ENCODE results near the gene ZNF174.

Gene ZNF174

GRCh38 chr16:3400779-3401688, at the start of gene ZNF174, which contains the start of gene ZSCAN32:
Gene ZNF174, plus strand, starts transcription at chr16:3401215. Its CDS starts 790 bp downstream, at chr16:3402005.
Gene ZSCAN32, minus strand, starts transcription at chr16:3401004. Its CDS starts 3,447 bp downstream, at chr16:3397557.
- peak; percentile 93 to 97 (median 96) for DNase-seq (ENCODE audit: low read depth in 3 of 3, low spot score in 1 of 3)

- DNase-seq (ENCODE audit: low read depth in 3 of 3, low spot score in 1 of 3) = no peak
Observed at GRCh38 chr16:3355589-3355988, 45.4 kb upstream of the ZNF174 start, which contains the start of gene OR2C1. Gene OR2C1, plus strand, starts transcription at chr16:3355889. Its CDS starts 52 bp downstream, at chr16:3355941.

- DNase-seq (ENCODE audit: low read depth in 3 of 3, low spot score in 1 of 3) = no peak
Observed at GRCh38 chr16:3356118-3356517, 44.9 kb upstream of the ZNF174 start.

GRCh38 chr16:3358871-3359270, 42.1 kb upstream of the ZNF174 start:
- DNase-seq (ENCODE audit: low read depth in 3 of 3, low spot score in 1 of 3) = no peak

- DNase-seq (ENCODE audit: low read depth in 3 of 3, low spot score in 1 of 3) = no peak
Observed at GRCh38 chr16:3362931-3363330, 38.1 kb upstream of the ZNF174 start.

- DNase-seq (ENCODE audit: low read depth in 3 of 3, low spot score in 1 of 3) = no peak
Observed at GRCh38 chr16:3363793-3364192, 37.2 kb upstream of the ZNF174 start.

- peak; percentile 63 to 70 (median 67) for DNase-seq (ENCODE audit: low read depth in 3 of 3, low spot score in 1 of 3)
Observed at GRCh38 chr16:3364774-3365427, 36.1 kb upstream of the ZNF174 start.

- DNase-seq (ENCODE audit: low read depth in 3 of 3, low spot score in 1 of 3) = no peak
Observed at GRCh38 chr16:3369073-3369472, 31.9 kb upstream of the ZNF174 start.

GRCh38 chr16:3375680-3376079, 25.3 kb upstream of the ZNF174 start:
- no peak for DNase-seq (ENCODE audit: low read depth in 3 of 3, low spot score in 1 of 3)

GRCh38 chr16:3377917-3378316, 23.1 kb upstream of the ZNF174 start:
- DNase-seq (ENCODE audit: low read depth in 3 of 3, low spot score in 1 of 3) = no peak

- DNase-seq (ENCODE audit: low read depth in 3 of 3, low spot score in 1 of 3) = no peak
Observed at GRCh38 chr16:3383045-3383448, 18.0 kb upstream of the ZNF174 start.

- no peak for DNase-seq (ENCODE audit: low read depth in 3 of 3, low spot score in 1 of 3)
Observed at GRCh38 chr16:3388325-3388724, 12.7 kb upstream of the ZNF174 start.

GRCh38 chr16:3389663-3390338, 11.2 kb upstream of the ZNF174 start:
- no peak for DNase-seq (ENCODE audit: low read depth in 3 of 3, low spot score in 1 of 3)

- no peak for DNase-seq (ENCODE audit: low read depth in 3 of 3, low spot score in 1 of 3)
Observed at GRCh38 chr16:3400446-3400778, 603 bp upstream of the ZNF174 start.

GRCh38 chr16:3401719-3402397, 843 bp downstream of the ZNF174 start:
- no peak for DNase-seq (ENCODE audit: low read depth in 3 of 3, low spot score in 1 of 3)

GRCh38 chr16:3408561-3409197, 7.7 kb downstream of the ZNF174 start:
- no peak for DNase-seq (ENCODE audit: low read depth in 3 of 3, low spot score in 1 of 3)

- no peak for DNase-seq (ENCODE audit: low read depth in 3 of 3, low spot score in 1 of 3)
Observed at GRCh38 chr16:3413730-3414379, 12.8 kb downstream of the ZNF174 start.

GRCh38 chr16:3431779-3432219, 30.8 kb downstream of the ZNF174 start:
- DNase-seq (ENCODE audit: low read depth in 3 of 3, low spot score in 1 of 3) = peak in 1 of 3 donors; percentile 42

- DNase-seq (ENCODE audit: low read depth in 3 of 3, low spot score in 1 of 3) = no peak
Observed at GRCh38 chr16:3434373-3434772, 33.4 kb downstream of the ZNF174 start.

- no peak for DNase-seq (ENCODE audit: low read depth in 3 of 3, low spot score in 1 of 3)
Observed at GRCh38 chr16:3439637-3440036, 38.6 kb downstream of the ZNF174 start.

All from stimulated activated CD4-positive, alpha-beta T cell treated with anti-CD3 and anti-CD28 coated beads, TNF-alpha, amount 100 ng/mL, for 1 hour (primary cell).